ENCODE data around the gene SDHAF1. TPM values are rescaled to one million over a fixed set of nuclear protein-coding genes. Genes with fewer than 3 reads are reported as not detected.

The SDHAF1 gene
- total RNA-seq, 1 experiment from 2014 or later, result 16.9 TPM

- no TSS peak for BruUV-seq (replicated peaks)
- H3K79me2 ChIP-seq (ENCODE audit: low read depth), result peaks cover 8% of the 10 kb centered on the region
- H3K27me3 ChIP-seq (ENCODE audit: insufficient read depth, low read depth), result no peaks in the 10 kb centered on the region
- H2AFZ ChIP-seq, result no peak overlapping the region
- H3K4me3 ChIP-seq, result no peak overlapping the region
- no peaks in the 10 kb centered on the region for H3K4me1 ChIP-seq (replicated peaks; ENCODE audit: insufficient read depth)
- peaks cover 6% of the 10 kb centered on the region; the same call in 1 of the 2 replicates for H4K20me1 ChIP-seq (ENCODE audit: insufficient read depth)
- ChIA-PET CTCF (no interaction called here), POLR2A (ENCODE audit: unreplicated experiment) (no interaction called here)
- TF ChIP-seq CTCF (conservative IDR thresholded peaks at IDR 0.05) (no peak), EZH2 (IDR thresholded peaks at IDR 0.05; ENCODE audit: low read depth) (no peak)
- intact Hi-C loops (cut with micrococcal nuclease; ENCODE audit: unreplicated experiment), result no loop called here
- no peaks in the 10 kb centered on the region for H3F3A ChIP-seq (ENCODE audit: insufficient read depth, low read depth)
- H3K36me3 ChIP-seq (ENCODE audit: low read depth), result no peaks in the 10 kb centered on the region
- no peak for DNase-seq
- no peaks in the 10 kb centered on the region for H3K9me2 ChIP-seq (ENCODE audit: insufficient read depth)
- no peak overlapping the region for H3K27ac ChIP-seq
- H3K9me3 ChIP-seq (ENCODE audit: insufficient read depth, low read depth), result no peaks in the 10 kb centered on the region
- H3K4me2 ChIP-seq, result no peak overlapping the region
Measured at GRCh38 chr19:36001605-36002004, 6.6 kb downstream of the SDHAF1 start.

GRCh38 chr19:36003284-36003683, 8.3 kb downstream of the SDHAF1 start:
- TF ChIP-seq EZH2 (IDR thresholded peaks at IDR 0.05; ENCODE audit: low read depth), result no peak
- TF ChIP-seq CTCF (conservative IDR thresholded peaks at IDR 0.05), result no peak
- intact Hi-C loops (cut with micrococcal nuclease; ENCODE audit: unreplicated experiment), result no loop called here
- H3F3A ChIP-seq (ENCODE audit: insufficient read depth, low read depth), result no peaks in the 10 kb centered on the region
- no peak overlapping the region for H2AFZ ChIP-seq
- H3K27me3 ChIP-seq (ENCODE audit: insufficient read depth, low read depth), result no peaks in the 10 kb centered on the region
- H3K4me3 ChIP-seq, result no peak overlapping the region
- H3K4me2 ChIP-seq, result no peak overlapping the region
- H4K20me1 ChIP-seq (ENCODE audit: insufficient read depth), result no peaks in the 10 kb centered on the region; the same call in 1 of the 2 replicates
- H3K4me1 ChIP-seq (replicated peaks; ENCODE audit: insufficient read depth), result no peaks in the 10 kb centered on the region
- no peak overlapping the region for H3K27ac ChIP-seq
- H3K9me2 ChIP-seq (ENCODE audit: insufficient read depth), result no peaks in the 10 kb centered on the region
- no peak for DNase-seq
- no peaks in the 10 kb centered on the region for H3K36me3 ChIP-seq (ENCODE audit: low read depth)
- H3K9me3 ChIP-seq (ENCODE audit: insufficient read depth, low read depth), result no peaks in the 10 kb centered on the region
- BruUV-seq (replicated peaks), result no TSS peak
- H3K79me2 ChIP-seq (ENCODE audit: low read depth), result no peaks in the 10 kb centered on the region; the same call in 1 of the 2 replicates
- ChIA-PET CTCF (no interaction called here), POLR2A (ENCODE audit: unreplicated experiment) (interaction anchor here (0.7 kb wide), 1 partner anchor 343 kb away, joined by 15 read pairs; no protein-coding TSS in a partner anchor)

GRCh38 chr19:36006955-36007354, 12.0 kb downstream of the SDHAF1 start:
- POLR2A ChIA-PET (ENCODE audit: unreplicated experiment), result interaction anchor here (0.6 kb wide), 1 partner anchor 102 kb away, joined by 9 read pairs; no protein-coding TSS in a partner anchor
- no peaks in the 10 kb centered on the region for H3K27me3 ChIP-seq (ENCODE audit: insufficient read depth, low read depth)
- no peak overlapping the region for H2AFZ ChIP-seq
- no peaks in the 10 kb centered on the region for H3K9me3 ChIP-seq (ENCODE audit: insufficient read depth, low read depth)
- no peak overlapping the region for H3K4me2 ChIP-seq
- intact Hi-C loops (cut with micrococcal nuclease; ENCODE audit: unreplicated experiment), result no loop called here
- no peaks in the 10 kb centered on the region for H3K79me2 ChIP-seq (ENCODE audit: low read depth)
- no peaks in the 10 kb centered on the region for H3K9me2 ChIP-seq (ENCODE audit: insufficient read depth)
- no peaks in the 10 kb centered on the region for H3K36me3 ChIP-seq (ENCODE audit: low read depth)
- no peak overlapping the region for H3K27ac ChIP-seq
- H4K20me1 ChIP-seq (ENCODE audit: insufficient read depth), result no peaks in the 10 kb centered on the region
- BruUV-seq (replicated peaks), result no TSS peak
- H3F3A ChIP-seq (ENCODE audit: insufficient read depth, low read depth), result peaks cover 4% of the 10 kb centered on the region; the same call in 1 of the 2 replicates
- no peaks in the 10 kb centered on the region for H3K4me1 ChIP-seq (replicated peaks; ENCODE audit: insufficient read depth)
- no peak for DNase-seq
- TF ChIP-seq EZH2 (IDR thresholded peaks at IDR 0.05; ENCODE audit: low read depth) (no peak), CTCF (conservative IDR thresholded peaks at IDR 0.05) (no peak)
- CTCF ChIA-PET, result no interaction called here
- no peak overlapping the region for H3K4me3 ChIP-seq
